NB4 (cell line): ENCODE data around the gene MSH6.
A peak's percentile ranks its signal among the peaks of the same experiment; 100 is the strongest.

Experiments
- DNase-seq: peaks from one replicate; pipeline ENCODE4 v3.0.0; 2010; ENCODE audit warnings: low read depth
- H3K4me3 ChIP-seq: one replicate; pipeline ENCODE4 v1.5.1; 2011; ENCODE audit warnings: mild to moderate bottlenecking, low read depth, low read length, moderate library complexity
- CTCF ChIP-seq: IDR thresholded peaks from one replicate; pipeline ENCODE4 v1.5.1; 2012; ENCODE audit warnings: low read depth, low read length
- MAX ChIP-seq: IDR thresholded peaks from 2 replicates; pipeline ENCODE4 v1.6.1; 2011; ENCODE audit warnings: low read depth, low read length
- MYC ChIP-seq: IDR thresholded peaks from 2 replicates; pipeline ENCODE4 v1.6.1; 2011; ENCODE audit warnings: low read depth, low read length
- POLR2A ChIP-seq: IDR thresholded peaks from 2 replicates; pipeline ENCODE4 v1.6.1; 2011; ENCODE audit warnings: mild to moderate bottlenecking; ENCODE audit not compliant: insufficient read length; ENCODE audit errors: extremely low read depth

The MSH6 gene

GRCh38 chr2:47741101-47741500 is 41.8 kb upstream of the MSH6 start:
- TF ChIP-seq CTCF (no peak), MYC (no peak), MAX (no peak), POLR2A (no peak)
- no peak overlapping the region for H3K4me3 ChIP-seq
- no peak for DNase-seq

- DNase-seq, result no peak
- TF ChIP-seq MYC, result no peak
- no peak for TF ChIP-seq CTCF
- no peak for TF ChIP-seq MAX
- no peak for TF ChIP-seq POLR2A
Observed at GRCh38 chr2:47741637-47742036, 41.3 kb upstream of the MSH6 start.

GRCh38 chr2:47744074-47744473 is 38.9 kb upstream of the MSH6 start:
- TF ChIP-seq MYC, result no peak
- no peak for TF ChIP-seq MAX
- no peak for TF ChIP-seq POLR2A
- TF ChIP-seq CTCF, result no peak
- no peak overlapping the region for H3K4me3 ChIP-seq
- no peak for DNase-seq

More at GRCh38 chr2:47741637-47742036, 41.3 kb upstream of the MSH6 start:
- H3K4me3 ChIP-seq, result no peak overlapping the region

- no peak for TF ChIP-seq MAX
- no peak for TF ChIP-seq CTCF
- TF ChIP-seq MYC, result no peak
- no peak for TF ChIP-seq POLR2A
Observed at GRCh38 chr2:47747878-47748277, 35.1 kb upstream of the MSH6 start.

GRCh38 chr2:47751856-47752414 is 31.0 kb upstream of the MSH6 start:
- 0 out of 2 replicates have a peak, but pooled peaks have one; percentile 22 for TF ChIP-seq MAX
- TF ChIP-seq POLR2A, result no peak
- H3K4me3 ChIP-seq, result no peak overlapping the region

More at GRCh38 chr2:47747878-47748277, 35.1 kb upstream of the MSH6 start:
- no peak for DNase-seq
- no peak overlapping the region for H3K4me3 ChIP-seq

GRCh38 chr2:47767497-47767844 is 15.5 kb upstream of the MSH6 start:
- DNase-seq, result no peak
- no peak for TF ChIP-seq MAX
- TF ChIP-seq CTCF, result no peak
- TF ChIP-seq MYC, result no peak
- TF ChIP-seq POLR2A, result no peak
- H3K4me3 ChIP-seq, result no peak overlapping the region

More at GRCh38 chr2:47751856-47752414, 31.0 kb upstream of the MSH6 start:
- peak; percentile 32 for DNase-seq
